ENCODE results near the gene CEP162.

CEP162 gene

GRCh38 chr6:84086056-84086455 is 141.4 kb downstream of the CEP162 start:
- no peak for TF ChIP-seq GATA3 (IDR thresholded peaks at IDR 0.05; ENCODE audit: low read depth, low read length)
- no peak for TF ChIP-seq GATA2 (IDR thresholded peaks at IDR 0.05; ENCODE audit: low read depth, low read length)

- TF ChIP-seq GATA2 (IDR thresholded peaks at IDR 0.05; ENCODE audit: low read depth, low read length) (no peak), GATA3 (IDR thresholded peaks at IDR 0.05; ENCODE audit: low read depth, low read length) (no peak)
Measured at GRCh38 chr6:84082689-84083265, 144.7 kb downstream of the CEP162 start.

- TF ChIP-seq GATA2 (IDR thresholded peaks at IDR 0.05; ENCODE audit: low read depth, low read length) (no peak), GATA3 (IDR thresholded peaks at IDR 0.05; ENCODE audit: low read depth, low read length) (no peak)
Measured at GRCh38 chr6:84081222-84081621, 146.2 kb downstream of the CEP162 start.

- TF ChIP-seq GATA3 (IDR thresholded peaks at IDR 0.05; ENCODE audit: low read depth, low read length) (no peak), GATA2 (IDR thresholded peaks at IDR 0.05; ENCODE audit: low read depth, low read length) (no peak)
Measured at GRCh38 chr6:84078335-84078734, 149.1 kb downstream of the CEP162 start.

- TF ChIP-seq GATA2 (IDR thresholded peaks at IDR 0.05; ENCODE audit: low read depth, low read length) (no peak), GATA3 (IDR thresholded peaks at IDR 0.05; ENCODE audit: low read depth, low read length) (no peak)
Measured at GRCh38 chr6:84077645-84078044, 149.8 kb downstream of the CEP162 start.

GRCh38 chr6:84074988-84075781 is 152.3 kb downstream of the CEP162 start:
- TF ChIP-seq GATA2 (IDR thresholded peaks at IDR 0.05; ENCODE audit: low read depth, low read length) (no peak), GATA3 (IDR thresholded peaks at IDR 0.05; ENCODE audit: low read depth, low read length) (no peak)
